H9 (cell line): ENCODE measurements around the gene KCNJ1. TPM values are rescaled to one million over a fixed set of nuclear protein-coding genes. Genes with fewer than 3 reads are reported as not detected.

Experiments used
- DNase-seq: peaks from one replicate; pipeline ENCODE4 v3.0.0-alpha.2; 2017
- H2AFZ ChIP-seq: one replicate; pipeline ENCODE4 v1.6.1; 2013; ENCODE audit warnings: mild to moderate bottlenecking, low read length, control low read depth, moderate library complexity
- H2AK5ac ChIP-seq: 2 replicates; pipeline ENCODE4 v1.6.1; 2013; ENCODE audit warnings: low read length, control low read depth, mixed read lengths; ENCODE audit not compliant: insufficient read length
- H2BK120ac ChIP-seq: one replicate; pipeline ENCODE4 v1.6.1; 2013; ENCODE audit warnings: low read depth, mild to moderate bottlenecking, low read length, control low read depth, inconsistent platforms; ENCODE audit not compliant: poor library complexity, severe bottlenecking
- H2BK12ac ChIP-seq: 2 replicates; pipeline ENCODE4 v1.6.1; 2013; ENCODE audit warnings: low read length, control low read depth, mixed read lengths, low read depth; ENCODE audit not compliant: insufficient read length
- H2BK15ac ChIP-seq: 2 replicates; pipeline ENCODE4 v1.6.1; 2013; ENCODE audit warnings: low read depth, low read length, control low read depth
- H2BK20ac ChIP-seq: one replicate; pipeline ENCODE4 v1.6.1; 2013; ENCODE audit warnings: low read depth, mild to moderate bottlenecking, low read length, control low read depth, inconsistent platforms; ENCODE audit not compliant: poor library complexity, severe bottlenecking
- H2BK5ac ChIP-seq: 2 replicates; pipeline ENCODE4 v1.6.1; 2013; ENCODE audit warnings: low read length, control low read depth, mixed read lengths; ENCODE audit not compliant: insufficient read length
- H3K14ac ChIP-seq: 2 replicates; pipeline ENCODE4 v1.6.1; 2013; ENCODE audit warnings: low read length, control low read depth; ENCODE audit not compliant: insufficient read depth
- H3K18ac ChIP-seq: 2 replicates; pipeline ENCODE4 v1.6.1; 2013; ENCODE audit warnings: low read depth, mild to moderate bottlenecking, mixed read lengths, low read length, control low read depth; ENCODE audit not compliant: insufficient read length
- H3K23ac ChIP-seq: 2 replicates; pipeline ENCODE4 v1.6.1; 2013; ENCODE audit warnings: low read length, control low read depth, mixed read lengths, low read depth; ENCODE audit not compliant: insufficient read length
- H3K23me2 ChIP-seq: 2 replicates; pipeline ENCODE4 v1.6.1; 2013; ENCODE audit warnings: low read depth, mild to moderate bottlenecking, mixed read lengths, low read length, control low read depth; ENCODE audit not compliant: insufficient read length, poor library complexity, severe bottlenecking
- H3K27ac ChIP-seq: 2 replicates; pipeline ENCODE4 v1.5.1; 2013; ENCODE audit warnings: low read length, control low read depth, mixed read lengths, low read depth; ENCODE audit not compliant: insufficient read length
- H3K27me3 ChIP-seq: 2 replicates; pipeline ENCODE4 v1.6.1; 2013; ENCODE audit warnings: low read length, control low read depth, inconsistent platforms; ENCODE audit not compliant: insufficient read depth
- H3K4ac ChIP-seq: 2 replicates; pipeline ENCODE4 v1.6.1; 2013; ENCODE audit warnings: low read depth, mild to moderate bottlenecking, control low read depth, inconsistent platforms, low read length, moderate library complexity
- H3K4me1 ChIP-seq: 2 replicates; pipeline ENCODE4 v1.6.1; 2013; ENCODE audit warnings: low read length, control low read depth, inconsistent platforms; ENCODE audit not compliant: insufficient read depth
- H3K4me2 ChIP-seq: 2 replicates; pipeline ENCODE4 v1.6.1; 2013; ENCODE audit warnings: low read length, control low read depth, mixed read lengths; ENCODE audit not compliant: insufficient read length, insufficient read depth
- H3K56ac ChIP-seq: 2 replicates; pipeline ENCODE4 v1.6.1; 2013; ENCODE audit warnings: low read depth, mild to moderate bottlenecking, mixed read lengths, low read length, control low read depth; ENCODE audit not compliant: insufficient read length
- H3K79me1 ChIP-seq: 2 replicates; pipeline ENCODE4 v1.6.1; 2013; ENCODE audit warnings: low read depth, mild to moderate bottlenecking, moderate library complexity, low read length, control low read depth, inconsistent platforms; ENCODE audit not compliant: insufficient read depth, poor library complexity, severe bottlenecking
- H3K79me2 ChIP-seq: 2 replicates; pipeline ENCODE4 v1.6.1; 2013; ENCODE audit warnings: low read length, control low read depth, inconsistent platforms; ENCODE audit not compliant: insufficient read depth
- H3K9ac ChIP-seq: 2 replicates; pipeline ENCODE4 v1.6.1; 2013; ENCODE audit warnings: low read length, control low read depth, mixed read lengths; ENCODE audit not compliant: insufficient read length; ENCODE audit errors: extremely low read depth
- H3K9me3 ChIP-seq: one replicate; pipeline ENCODE4 v1.6.1; 2013; ENCODE audit warnings: low read depth, low read length, inconsistent platforms; ENCODE audit not compliant: control insufficient read depth
- H3T11ph ChIP-seq: one replicate; pipeline ENCODE4 v1.6.1; 2013; ENCODE audit warnings: mild to moderate bottlenecking, low read length, control low read depth, inconsistent platforms
- H4K20me1 ChIP-seq: one replicate; pipeline ENCODE4 v1.6.1; 2013; ENCODE audit not compliant: control insufficient read depth, insufficient read length, insufficient read depth
- H4K5ac ChIP-seq: 2 replicates; pipeline ENCODE4 v1.6.1; 2013; ENCODE audit warnings: low read depth, mild to moderate bottlenecking, mixed read lengths, low read length, control low read depth; ENCODE audit not compliant: insufficient read length
- H4K8ac ChIP-seq: replicated peaks from 2 replicates; pipeline ENCODE4 v1.6.1; 2013; ENCODE audit warnings: low read length, control low read depth, mixed read lengths, low read depth; ENCODE audit not compliant: insufficient read length
- H4K91ac ChIP-seq: 2 replicates; pipeline ENCODE4 v1.6.1; 2013; ENCODE audit warnings: low read depth, mild to moderate bottlenecking, moderate library complexity, mixed read lengths, low read length, control low read depth; ENCODE audit not compliant: insufficient read length
- H3K27ac Mint-ChIP-seq, 3 experiments: 2 replicates in 2 of 3; 3 replicates in 1 of 3; pipeline ENCODE4 v1.8.0; 2020 to 2021; ENCODE audit warnings: mixed read lengths in 3 of 3, mild to moderate bottlenecking in 1 of 3, moderate library complexity in 1 of 3
- H3K27me3 Mint-ChIP-seq: 2 replicates; pipeline ENCODE4 v1.8.0; 2021; ENCODE audit warnings: low read depth, mild to moderate bottlenecking, moderate library complexity, mixed read lengths
- H3K36me3 Mint-ChIP-seq, 3 experiments: 2 replicates in 2 of 3; 3 replicates in 1 of 3; pipeline ENCODE4 v1.8.0; 2020 to 2021; ENCODE audit warnings: low read depth in 3 of 3, mixed read lengths in 3 of 3; ENCODE audit not compliant: insufficient read depth in 1 of 3
- H3K4me1 Mint-ChIP-seq, 2 experiments: 2 replicates each; pipeline ENCODE4 v1.8.0; 2020; ENCODE audit warnings: mixed read lengths in 2 of 2
- H3K4me3 Mint-ChIP-seq, 2 experiments: 2 replicates in 1 of 2; 3 replicates in 1 of 2; pipeline ENCODE4 v1.8.0; 2020 to 2021; ENCODE audit warnings: mild to moderate bottlenecking in 2 of 2, mixed read lengths in 2 of 2, moderate library complexity in 1 of 2
- H3K9me3 Mint-ChIP-seq, 2 experiments: 2 replicates in 1 of 2; 3 replicates in 1 of 2; pipeline ENCODE4 v1.8.0; 2020; ENCODE audit warnings: mild to moderate bottlenecking in 2 of 2, mixed read lengths in 2 of 2, moderate library complexity in 1 of 2
- CTCF ChIP-seq: fragments of 200-600 bp; sonication (generic); conservative IDR thresholded peaks from 3 replicates; pipeline ENCODE4 v1.8.0; 2021; ENCODE audit warnings: antibody characterized with exemption, mild to moderate bottlenecking
- WGBS: extraction: QIAGEN DNeasy Blood & Tissue Kit; methylation state at CpG from one replicate; pipeline ENCODE4 v1.1.7; 2013; ENCODE audit warnings: missing lambda C conversion rate, low lambda C conversion rate, mixed read lengths; ENCODE audit not compliant: insufficient read length; ENCODE audit errors: extremely low coverage; 5-methylcytosine and 5-hydroxymethylcytosine counted together
- total RNA-seq: library from RNA; stranded (reverse); gene quantifications from 2 replicates; pipeline ENCODE4 v1.2.1, GENCODE V29; 2021

The KCNJ1 gene
- total RNA-seq, 1 experiment from 2014 or later: not detected

GRCh38 chr11:128881221-128881620 lies 14.1 kb upstream of the KCNJ1 start:
- Histone ChIP-seq H3K9ac (no peak overlapping the region), H3K9me3 (no peaks in the 10 kb centered on the region), H2BK5ac (no peak overlapping the region), H3K4me2 (no peak overlapping the region), H4K91ac (no peak overlapping the region), H3K18ac (no peak overlapping the region), H4K5ac (no peak overlapping the region), H4K20me1 (no peaks in the 10 kb centered on the region), H3K27me3 (no peaks in the 10 kb centered on the region; the same call in 1 of the 2 replicates), H2BK15ac (no peak overlapping the region), H3K79me2 (no peaks in the 10 kb centered on the region), H3K14ac (no peak overlapping the region), H3K4me1 (no peaks in the 10 kb centered on the region), H3K4ac (no peak overlapping the region), H4K8ac (no peak overlapping the region), H3K23me2 (no peaks in the 10 kb centered on the region), H3K56ac (no peak overlapping the region), H2BK120ac (no peak overlapping the region), H3T11ph (no peak overlapping the region), H2AFZ (no peak overlapping the region), H3K27ac (no peak overlapping the region), H2BK20ac (no peak overlapping the region), H3K23ac (no peak overlapping the region), H2BK12ac (no peak overlapping the region), H2AK5ac (no peak overlapping the region), H3K79me1 (no peaks in the 10 kb centered on the region)
- peaks cover 8 to 10% of the 10 kb centered on the region in 2 experiments for H3K4me1 Mint-ChIP-seq
- peaks cover 64% of the 10 kb centered on the region for H3K27me3 Mint-ChIP-seq
- no peak for TF ChIP-seq CTCF
- H3K36me3 Mint-ChIP-seq: no peaks in the 10 kb centered on the region; a peak in 2 of 7 replicates
- WGBS: no CpG with 5 or more reads among the region's 8 CpGs
- no peaks in the 10 kb centered on the region; a peak in 1 of 5 replicates for H3K9me3 Mint-ChIP-seq
- H3K4me3 Mint-ChIP-seq: no peak overlapping the region
- no peak overlapping the region; a peak in 1 of 7 replicates for H3K27ac Mint-ChIP-seq
- no peak for DNase-seq
